Panc1 (cell line): ENCODE data around the gene ARSI. TPM values are rescaled to one million over a fixed set of nuclear protein-coding genes. Genes with fewer than 3 reads are reported as not detected.
A peak's percentile ranks its signal among the peaks of the same experiment; 100 is the strongest.

Source experiments
- ATAC-seq: fragments of 200-7000 bp; cut with Tn5 transposase; 2 replicates; pipeline ENCODE4 v1.9.1; 2020; ENCODE audit warnings: mild to moderate bottlenecking, moderate library complexity
- BruUV-seq: library from RNA; stranded (reverse); fragments of 400-500 nt; replicated peaks from 2 replicates; lab custom pipeline; 2021; lab: Mats Ljungman, UMichigan
- CTCF ChIA-PET: fragments of 300-600 bp; sonication (Branson Sonifier 250); formaldehyde crosslinking; loops from one replicate; lab custom pipeline; 2022; ENCODE audit warnings: antibody characterized with exemption; lab: Charles Lee
- POLR2A ChIA-PET: fragments of 300-600 bp; sonication (Branson Sonifier 250); formaldehyde crosslinking; loops from one replicate; lab custom pipeline; 2022; ENCODE audit warnings: antibody characterized with exemption; lab: Charles Lee
- DNase-seq: peaks from one replicate; pipeline ENCODE4 v3.0.0-alpha.2; 2010; ENCODE audit warnings: low read depth, low spot score
- H3K27ac ChIP-seq: 2 replicates; pipeline ENCODE4 v1.5.1; 2011; ENCODE audit warnings: mild to moderate bottlenecking, low read length, inconsistent platforms
- H3K27me3 ChIP-seq: fragments of 200-500 bp; sonication (Bioruptor generic); 2 replicates; pipeline ENCODE4 v1.6.0; 2014; ENCODE audit warnings: low read length, inconsistent platforms; ENCODE audit not compliant: control insufficient read depth, insufficient read depth
- H3K36me3 ChIP-seq: fragments of 200-500 bp; sonication (Bioruptor generic); 2 replicates; pipeline ENCODE4 v1.5.1; 2014; ENCODE audit warnings: inconsistent platforms, mild to moderate bottlenecking, low read length, moderate library complexity; ENCODE audit not compliant: control insufficient read depth, insufficient read depth
- H3K4me1 ChIP-seq: 2 replicates; pipeline ENCODE4 v1.5.1; 2011; ENCODE audit warnings: inconsistent platforms, mild to moderate bottlenecking, low read length, moderate library complexity; ENCODE audit not compliant: control insufficient read depth, insufficient read depth
- H3K4me3 ChIP-seq, 2 experiments: 2 replicates each; pipeline ENCODE4 v1.5.1; 2011 to 2012; ENCODE audit warnings: low read depth in 2 of 2, low read length in 2 of 2, mild to moderate bottlenecking in 2 of 2, inconsistent platforms in 1 of 2, moderate library complexity in 1 of 2
- H3K9me3 ChIP-seq: fragments of 200-500 bp; sonication (Bioruptor generic); 2 replicates; pipeline ENCODE4 v1.5.1; 2014; ENCODE audit warnings: low read depth, mild to moderate bottlenecking, inconsistent platforms, low read length, moderate library complexity; ENCODE audit not compliant: control insufficient read depth, insufficient read depth
- CTCF ChIP-seq: fragments of 450-650 bp; IDR thresholded peaks from 2 replicates; pipeline ENCODE4 v1.5.1; 2017; ENCODE audit warnings: mild to moderate bottlenecking
- REST ChIP-seq, 2 experiments: IDR thresholded peaks; 2 replicates each; pipeline ENCODE4 v1.6.1; 2011 to 2012; ENCODE audit warnings: low read depth in 2 of 2, control low read depth in 1 of 2, low read length in 1 of 2, mild to moderate bottlenecking in 1 of 2, moderate library complexity in 1 of 2; ENCODE audit not compliant: insufficient read depth in 1 of 2
- TCF7L2 ChIP-seq: IDR thresholded peaks from 2 replicates; pipeline ENCODE4 v1.6.1; 2011; ENCODE audit warnings: mild to moderate bottlenecking, low read depth, low read length, inconsistent platforms
- in situ Hi-C: cut with HindIII; loops from 2 replicates; pipeline ENCODE4 v1.10.0; 2016; ENCODE audit warnings: low sequenced_read_pairs, low pct_unique_long_range_greater_than_20kb
- intact Hi-C: fragments of 100-400 bp; cut with micrococcal nuclease; formaldehyde crosslinking; loops from one replicate; pipeline ENCODE4 v1.10.0; 2022; ENCODE audit not compliant: unreplicated experiment
- total RNA-seq: library from RNA; stranded (reverse); gene quantifications from one replicate; pipeline ENCODE4 v1.2.1, GENCODE V29; 2021; ENCODE audit not compliant: unreplicated experiment

The ARSI gene
- total RNA-seq, 1 experiment from 2014 or later, result 18.6 TPM

GRCh38 chr5:150271923-150272322, 30.8 kb downstream of the ARSI start:
- Histone ChIP-seq H3K4me3 (no peak overlapping the region), H3K27me3 (no peaks in the 10 kb centered on the region), H3K4me1 (peaks cover 2% of the 10 kb centered on the region), H3K27ac (no peak overlapping the region), H3K9me3 (no peaks in the 10 kb centered on the region), H3K36me3 (no peaks in the 10 kb centered on the region)
- in situ Hi-C loops, result no loop called here
- BruUV-seq, result no TSS peak
- no peak for ATAC-seq
- TF ChIP-seq REST (IDR thresholded peaks at IDR 0.05; ENCODE audit: insufficient read depth in 1 of 2, low read depth in 2 of 2, low read length in 1 of 2), result peak; percentile 73 to 77; a peak in 3 of 4 replicates
- no peak for TF ChIP-seq TCF7L2
- no peak for TF ChIP-seq CTCF
- ChIA-PET POLR2A (no interaction called here), CTCF (interaction anchor here (1.2 kb wide), 1 partner anchor 164 kb away, joined by 5 read pairs; no protein-coding TSS in a partner anchor)
- intact Hi-C loops, result loop anchor here (1.0 to 5.0 kb wide), 2 partner anchors 78 to 165 kb away; no protein-coding TSS in a partner anchor
- no peak for DNase-seq

GRCh38 chr5:150271296-150271692, 31.4 kb downstream of the ARSI start:
- DNase-seq, result no peak
- no peak overlapping the region for H3K4me3 ChIP-seq
- no peaks in the 10 kb centered on the region for H3K36me3 ChIP-seq
- H3K4me1 ChIP-seq, result peaks cover 6% of the 10 kb centered on the region
- H3K9me3 ChIP-seq, result no peaks in the 10 kb centered on the region
- intact Hi-C loops (loop anchor here (5.0 kb wide), 1 partner anchor 166 kb away; no protein-coding TSS in a partner anchor), in situ Hi-C loops (no loop called here)
- H3K27me3 ChIP-seq, result no peaks in the 10 kb centered on the region
- no peak overlapping the region for H3K27ac ChIP-seq
- no peak for ATAC-seq
- ChIA-PET CTCF (no interaction called here), POLR2A (no interaction called here)
- no TSS peak for BruUV-seq
- TF ChIP-seq CTCF (no peak), TCF7L2 (no peak), REST (IDR thresholded peaks at IDR 0.05; ENCODE audit: insufficient read depth in 1 of 2, low read depth in 2 of 2, low read length in 1 of 2) (no peak)
